ENCODE results near the gene ADCY9. TPM values are rescaled to one million over a fixed set of nuclear protein-coding genes. Genes with fewer than 3 reads are reported as not detected.

Gene ADCY9
- total RNA-seq, 1 donor from 2014 or later = 26.9 TPM

DNA sequence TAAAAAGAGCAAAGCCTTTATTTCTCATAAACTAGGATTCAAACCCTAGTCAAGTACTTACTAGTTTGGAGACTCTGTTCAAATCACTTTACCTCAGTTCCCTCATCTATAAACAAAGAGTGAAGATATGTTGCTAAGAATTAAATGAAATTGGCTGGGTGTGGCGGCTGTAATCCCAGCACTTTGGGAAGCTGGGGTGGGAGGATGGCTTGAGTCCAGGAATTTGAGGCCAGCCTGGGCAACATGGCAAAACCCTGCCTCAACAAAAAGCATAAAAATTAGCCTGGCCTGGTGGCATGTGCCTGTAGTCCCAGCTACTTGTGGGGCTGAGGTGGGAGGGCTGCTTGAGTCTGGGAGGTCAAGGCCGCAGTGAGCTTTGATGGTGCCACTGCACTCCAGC lies 121.2 kb downstream of the ADCY9 start:
- Mint-ChIP-seq H3K27ac (ENCODE audit: unreplicated experiment) (no peak overlapping the region), H3K36me3 (ENCODE audit: unreplicated experiment) (peaks cover 5% of the 10 kb centered on the region), H3K9me3 (ENCODE audit: unreplicated experiment) (no peaks in the 10 kb centered on the region), H3K4me1 (ENCODE audit: unreplicated experiment) (peaks cover 20% of the 10 kb centered on the region), H3K27me3 (ENCODE audit: unreplicated experiment) (no peaks in the 10 kb centered on the region), H3K4me3 (ENCODE audit: unreplicated experiment) (no peak overlapping the region)
- DNase-seq (ENCODE audit: extremely low spot score, unreplicated experiment) = no peak
- TF ChIP-seq, protein P1, sequence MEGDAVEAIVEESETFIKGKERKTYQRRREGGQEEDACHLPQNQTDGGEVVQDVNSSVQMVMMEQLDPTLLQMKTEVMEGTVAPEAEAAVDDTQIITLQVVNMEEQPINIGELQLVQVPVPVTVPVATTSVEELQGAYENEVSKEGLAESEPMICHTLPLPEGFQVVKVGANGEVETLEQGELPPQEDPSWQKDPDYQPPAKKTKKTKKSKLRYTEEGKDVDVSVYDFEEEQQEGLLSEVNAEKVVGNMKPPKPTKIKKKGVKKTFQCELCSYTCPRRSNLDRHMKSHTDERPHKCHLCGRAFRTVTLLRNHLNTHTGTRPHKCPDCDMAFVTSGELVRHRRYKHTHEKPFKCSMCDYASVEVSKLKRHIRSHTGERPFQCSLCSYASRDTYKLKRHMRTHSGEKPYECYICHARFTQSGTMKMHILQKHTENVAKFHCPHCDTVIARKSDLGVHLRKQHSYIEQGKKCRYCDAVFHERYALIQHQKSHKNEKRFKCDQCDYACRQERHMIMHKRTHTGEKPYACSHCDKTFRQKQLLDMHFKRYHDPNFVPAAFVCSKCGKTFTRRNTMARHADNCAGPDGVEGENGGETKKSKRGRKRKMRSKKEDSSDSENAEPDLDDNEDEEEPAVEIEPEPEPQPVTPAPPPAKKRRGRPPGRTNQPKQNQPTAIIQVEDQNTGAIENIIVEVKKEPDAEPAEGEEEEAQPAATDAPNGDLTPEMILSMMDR (IDR thresholded peaks at IDR 0.05) = no peak

DNA sequence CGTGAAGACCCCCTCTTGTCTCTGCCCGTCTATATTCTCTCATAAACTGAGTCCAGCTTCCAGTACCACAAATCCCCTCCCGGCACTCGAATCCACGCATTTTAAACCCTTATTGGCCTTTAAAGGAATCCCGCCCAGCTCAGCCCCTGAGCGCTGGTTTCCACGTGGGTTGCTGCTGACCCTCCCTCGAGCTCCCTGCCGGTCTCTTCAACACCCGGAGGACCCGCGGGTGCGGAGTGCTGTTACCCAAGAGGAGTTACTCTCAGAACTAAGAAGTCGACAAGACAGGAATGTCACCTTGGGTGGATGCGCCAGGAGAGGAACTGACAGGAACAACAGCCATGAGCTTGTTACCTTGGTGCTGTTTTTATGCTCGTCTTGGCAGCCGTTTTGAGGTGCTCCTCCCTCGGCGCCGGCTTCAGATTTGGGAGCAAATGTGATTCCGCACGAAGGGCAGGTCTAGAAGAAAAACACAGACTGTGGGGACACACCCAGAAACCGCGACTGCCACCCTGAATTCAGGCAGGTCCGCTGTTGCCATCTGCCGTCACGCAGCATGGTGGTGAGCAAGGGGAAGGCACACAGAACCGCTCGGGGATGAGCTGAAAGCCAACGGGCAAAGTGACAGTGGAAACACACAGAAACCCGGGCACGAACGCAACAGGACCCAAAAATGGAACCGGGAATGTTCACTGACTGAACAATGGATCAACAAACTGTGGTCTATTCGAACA lies 123.0 kb downstream of the ADCY9 start:
- TF ChIP-seq, protein P1 (IDR thresholded peaks at IDR 0.05) = no peak

DNA sequence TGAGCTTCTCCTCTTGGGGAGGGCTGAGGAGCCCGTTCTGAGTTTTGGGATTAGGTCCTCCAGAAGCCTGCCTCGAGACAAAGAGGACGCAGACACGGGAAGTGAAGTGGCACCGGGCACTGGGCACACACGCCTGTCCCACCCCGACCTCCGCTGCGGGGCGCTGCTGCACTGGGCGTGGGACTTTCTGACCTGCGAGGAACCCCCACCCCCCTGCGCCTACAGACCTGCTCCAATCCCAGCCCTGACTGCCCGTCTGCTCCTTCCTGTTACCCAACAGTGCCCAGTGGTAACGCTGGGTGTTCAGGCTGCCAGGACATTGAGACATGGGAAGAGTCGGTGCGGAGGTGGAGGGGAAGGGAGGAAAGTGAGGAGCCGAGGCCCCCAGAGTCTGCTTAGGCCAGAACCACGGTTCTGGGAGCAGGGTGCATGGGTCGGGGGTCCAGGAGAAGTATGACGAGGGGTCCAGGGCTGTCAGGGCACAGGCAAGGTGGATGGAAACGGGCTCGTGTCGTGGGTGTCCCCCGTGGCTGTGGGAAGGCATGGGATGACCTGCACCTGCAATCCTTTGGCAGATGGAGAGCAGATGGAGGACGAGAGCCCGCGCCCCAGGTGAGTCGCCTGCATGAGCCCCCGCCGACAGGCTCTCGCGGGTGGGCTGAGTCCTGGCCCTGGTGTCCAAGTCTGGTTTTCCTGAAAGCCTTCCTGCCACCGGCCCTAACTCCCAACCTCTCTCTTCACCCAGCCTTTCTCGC lies 123.8 kb downstream of the ADCY9 start:
- Mint-ChIP-seq H3K36me3 (ENCODE audit: unreplicated experiment) (peaks cover 10% of the 10 kb centered on the region), H3K4me3 (ENCODE audit: unreplicated experiment) (no peak overlapping the region), H3K4me1 (ENCODE audit: unreplicated experiment) (peaks cover 6% of the 10 kb centered on the region), H3K9me3 (ENCODE audit: unreplicated experiment) (no peaks in the 10 kb centered on the region), H3K27me3 (ENCODE audit: unreplicated experiment) (no peaks in the 10 kb centered on the region), H3K27ac (ENCODE audit: unreplicated experiment) (no peak overlapping the region)
- TF ChIP-seq, protein P1 (IDR thresholded peaks at IDR 0.05) = no peak
- DNase-seq (ENCODE audit: extremely low spot score, unreplicated experiment) = no peak

More for the DNA sequence above, 123.0 kb downstream of the ADCY9 start:
- Mint-ChIP-seq H3K27me3 (ENCODE audit: unreplicated experiment) (no peaks in the 10 kb centered on the region), H3K9me3 (ENCODE audit: unreplicated experiment) (no peaks in the 10 kb centered on the region), H3K4me1 (ENCODE audit: unreplicated experiment) (peaks cover 6% of the 10 kb centered on the region), H3K36me3 (ENCODE audit: unreplicated experiment) (peaks cover 7% of the 10 kb centered on the region), H3K27ac (ENCODE audit: unreplicated experiment) (no peak overlapping the region), H3K4me3 (ENCODE audit: unreplicated experiment) (no peak overlapping the region)
- no peak for DNase-seq (ENCODE audit: extremely low spot score, unreplicated experiment)

DNA sequence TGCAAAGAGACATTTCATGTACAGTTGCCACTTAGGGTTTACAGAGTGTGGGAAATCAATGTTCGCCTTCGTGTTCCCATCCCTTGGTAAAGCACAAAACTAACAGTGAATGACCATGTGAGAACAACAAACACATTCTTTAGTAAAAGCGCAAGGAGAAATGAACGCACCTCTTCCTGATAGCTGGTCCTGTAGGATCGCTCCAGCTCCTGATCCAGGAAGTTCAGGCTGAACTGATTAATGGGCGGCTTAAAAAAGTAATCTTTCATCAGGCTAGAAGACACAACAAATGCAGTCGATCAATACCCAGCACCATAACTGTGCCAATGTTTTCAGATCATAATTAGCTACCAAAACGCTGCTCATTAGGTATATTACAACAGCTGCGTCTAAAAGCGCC lies 127.4 kb downstream of the ADCY9 start:
- no peak overlapping the region for H3K4me3 Mint-ChIP-seq (ENCODE audit: unreplicated experiment)
- no peaks in the 10 kb centered on the region for H3K9me3 Mint-ChIP-seq (ENCODE audit: unreplicated experiment)
- H3K36me3 Mint-ChIP-seq (ENCODE audit: unreplicated experiment) = peaks cover 12% of the 10 kb centered on the region
- DNase-seq (ENCODE audit: extremely low spot score, unreplicated experiment) = no peak
- TF ChIP-seq, protein P1 (IDR thresholded peaks at IDR 0.05) = no peak
- H3K27me3 Mint-ChIP-seq (ENCODE audit: unreplicated experiment) = no peaks in the 10 kb centered on the region
- H3K4me1 Mint-ChIP-seq (ENCODE audit: unreplicated experiment) = no peaks in the 10 kb centered on the region
- no peak overlapping the region for H3K27ac Mint-ChIP-seq (ENCODE audit: unreplicated experiment)

DNA sequence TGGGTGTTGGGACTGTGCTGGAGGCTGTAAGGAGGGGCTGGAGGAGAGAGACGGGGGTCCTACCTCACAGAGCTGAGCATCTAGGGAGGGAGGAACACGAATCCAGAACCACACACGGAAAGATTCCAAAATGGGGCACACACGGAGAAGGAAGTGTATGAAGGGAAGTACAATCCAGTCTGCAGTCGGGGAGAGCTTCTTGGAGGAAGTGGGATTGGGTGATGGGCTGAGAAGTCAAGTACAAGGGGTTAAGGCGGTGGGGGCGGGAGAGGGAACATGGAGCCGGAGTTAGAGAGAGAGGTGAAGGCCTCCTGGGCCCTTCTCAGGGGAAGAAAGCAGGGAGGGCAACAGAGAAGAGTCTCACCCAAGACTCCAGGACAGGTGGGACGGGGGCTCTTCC lies 128.2 kb downstream of the ADCY9 start:
- Mint-ChIP-seq H3K4me3 (ENCODE audit: unreplicated experiment) (no peak overlapping the region), H3K36me3 (ENCODE audit: unreplicated experiment) (peaks cover 14% of the 10 kb centered on the region), H3K27ac (ENCODE audit: unreplicated experiment) (no peak overlapping the region), H3K4me1 (ENCODE audit: unreplicated experiment) (peaks cover 3% of the 10 kb centered on the region), H3K9me3 (ENCODE audit: unreplicated experiment) (no peaks in the 10 kb centered on the region), H3K27me3 (ENCODE audit: unreplicated experiment) (no peaks in the 10 kb centered on the region)
- no peak for DNase-seq (ENCODE audit: extremely low spot score, unreplicated experiment)
- TF ChIP-seq, protein P1 (IDR thresholded peaks at IDR 0.05) = no peak
